Ishikawa (cell line): ENCODE measurements around the gene TUBE1.

Source experiments
- CEBPB ChIP-seq: IDR thresholded peaks from 2 replicates; pipeline ENCODE4 v1.6.1; 2012
- EGR1 ChIP-seq: IDR thresholded peaks from 2 replicates; pipeline ENCODE4 v1.6.1; 2012
- EP300 ChIP-seq: IDR thresholded peaks from 2 replicates; pipeline ENCODE4 v1.6.1; 2012; ENCODE audit warnings: borderline replicate concordance
- YY1 ChIP-seq: IDR thresholded peaks from 2 replicates; pipeline ENCODE4 v1.6.1; 2012; ENCODE audit warnings: low read depth

GRCh38 chr6:112106562-112106961, 19.3 kb upstream of the TUBE1 start:
- TF ChIP-seq EP300 (no peak), CEBPB (no peak), YY1 (no peak), EGR1 (no peak)
